Coronary artery (tissue), 2 donors: Measurements from ENCODE around the gene PRUNE2.

Experiments used
- DNase-seq: peaks from one replicate; pipeline ENCODE4 v3.0.0-alpha.2; 2017; ENCODE audit warnings: low spot score
- H3K27ac ChIP-seq, 2 donors: fragments of 200-600 bp; sonication (generic); one replicate each; pipeline ENCODE4 v1.5.1; 2016 to 2019
- H3K4me3 ChIP-seq: fragments of 200-600 bp; sonication (generic); 2 replicates; pipeline ENCODE4 v1.5.1; 2016; ENCODE audit warnings: mild to moderate bottlenecking, moderate library complexity
- CTCF ChIP-seq: fragments of 200-600 bp; sonication (generic); IDR thresholded peaks from one replicate; pipeline ENCODE4 v1.5.1; 2019; ENCODE audit warnings: antibody characterized with exemption

PRUNE2 gene

GRCh38 chr9:76761448-76761847, 144.5 kb downstream of the PRUNE2 start:
- DNase-seq, result no peak
- TF ChIP-seq CTCF, result no peak
- no peak overlapping the region for H3K4me3 ChIP-seq
- H3K27ac ChIP-seq, result no peak overlapping the region

GRCh38 chr9:76759732-76760131, 146.2 kb downstream of the PRUNE2 start:
- Histone ChIP-seq H3K27ac (no peak overlapping the region), H3K4me3 (no peak overlapping the region)
- TF ChIP-seq CTCF, result no peak
- no peak for DNase-seq

- TF ChIP-seq CTCF, result no peak
- no peak for DNase-seq
These were observed 147.4 kb downstream of the PRUNE2 start for GRCh38 chr9:76758476-76758875.

GRCh38 chr9:76756941-76757673, 148.8 kb downstream of the PRUNE2 start:
- no peak overlapping the region for H3K4me3 ChIP-seq
- no peak overlapping the region for H3K27ac ChIP-seq
- no peak for DNase-seq
- TF ChIP-seq CTCF, result no peak

More at GRCh38 chr9:76758476-76758875, 147.4 kb downstream of the PRUNE2 start:
- Histone ChIP-seq H3K4me3 (no peak overlapping the region), H3K27ac (no peak overlapping the region)

GRCh38 chr9:76756268-76756640, 149.7 kb downstream of the PRUNE2 start:
- no peak for DNase-seq
- H3K27ac ChIP-seq, result no peak overlapping the region
- no peak overlapping the region for H3K4me3 ChIP-seq
- TF ChIP-seq CTCF, result no peak

GRCh38 chr9:76751001-76751400, 154.9 kb downstream of the PRUNE2 start:
- TF ChIP-seq CTCF, result no peak
- Histone ChIP-seq H3K4me3 (no peak overlapping the region), H3K27ac (no peak overlapping the region)
- no peak for DNase-seq

- Histone ChIP-seq H3K27ac (no peak overlapping the region), H3K4me3 (no peak overlapping the region)
- TF ChIP-seq CTCF, result no peak
- no peak for DNase-seq
These were observed 161.6 kb downstream of the PRUNE2 start for GRCh38 chr9:76744336-76744735.
